Right lobe of liver (tissue), 6 donors: Measurements from ENCODE around the gene KRTAP10-10. TPM values are rescaled to one million over a fixed set of nuclear protein-coding genes. Genes with fewer than 3 reads are reported as not detected.
A peak's percentile ranks its signal among the peaks of the same experiment; 100 is the strongest.
"Not testable (repeated sequence)": the region's sequence is repeated elsewhere in the genome, so short reads cannot be mapped to it uniquely, and the experiment has no call there.

ENCODE experiments used
- ATAC-seq, 4 donors: fragments of 200-7000 bp; cut with Tn5 transposase; one replicate each; pipeline ENCODE4 v1.9.1; 2020; ENCODE audit warnings: mild to moderate bottlenecking in 4 of 4, moderate library complexity in 4 of 4
- DNase-seq, 3 donors: peaks; one replicate each; pipeline ENCODE4 v3.0.0-alpha.2; 2020
- H3K27ac ChIP-seq, 3 donors: fragments of 200-600 bp; one replicate each; pipeline ENCODE4 v1.8.0; 2022
- H3K27me3 ChIP-seq, 2 donors: fragments of 200-600 bp; one replicate each; pipeline ENCODE4 v1.8.0; 2022
- H3K36me3 ChIP-seq, 4 donors: fragments of 200-600 bp; sonication (generic) in 1 of 4; one replicate each; pipeline versions ENCODE4 v1.5.1 to v1.8.0; 2017 to 2022; ENCODE audit warnings: control low read depth in 1 of 4
- H3K4me1 ChIP-seq, 4 donors: fragments of 200-600 bp; sonication (generic) in 1 of 4; one replicate each; pipeline versions ENCODE4 v1.5.1 to v1.8.0; 2017 to 2022; ENCODE audit warnings: control low read depth in 1 of 4
- H3K4me3 ChIP-seq, 3 donors: fragments of 200-600 bp; one replicate each; pipeline ENCODE4 v1.8.0; 2022
- H3K9me3 ChIP-seq, 4 donors: fragments of 200-600 bp; sonication (generic) in 1 of 4; one replicate each; pipeline versions ENCODE4 v1.5.1 to v1.8.0; 2017 to 2022; ENCODE audit warnings: control low read depth in 1 of 4
- POLR2A ChIP-seq: fragments of 450-650 bp; IDR thresholded peaks from one replicate; pipeline ENCODE4 v1.6.1; 2017; ENCODE audit warnings: antibody characterized with exemption, mild to moderate bottlenecking
- WGBS: methylation state at CpG from one replicate; pipeline ENCODE4 v1.1.6; 2018; ENCODE audit warnings: low coverage, low lambda C conversion rate; ENCODE audit not compliant: insufficient coverage; ENCODE audit errors: missing lambda C conversion rate; 5-methylcytosine and 5-hydroxymethylcytosine counted together
- intact Hi-C, 2 donors: fragments of 100-400 bp; cut with DNase I; formaldehyde crosslinking; loops; one replicate each; pipeline versions ENCODE4 v1.11.2 to v1.14.1; 2022
- total RNA-seq, 6 experiments: library from RNA; depleted of rRNA in 2 of 6; stranded (reverse); fragments of >200 nt in 2 of 6; fragmentation: NEBNext Ultra II Directional in 3 of 6; extraction: Animal tissue kit (Norgen Biotek cat#: 25700) in 3 of 6; gene quantifications; one replicate each; pipeline versions ENCODE4 v1.1.0 to v1.2.4, GENCODE V29; 2016 to 2023
- TF ChIP-seq, protein P1 (sequence below), 4 donors: fragments of 200-600 bp in 3 of 4; fragments of 450-650 bp in 1 of 4; IDR thresholded peaks; one replicate each; pipeline versions ENCODE4 v1.5.1 to v1.8.0; 2016 to 2022; ENCODE audit warnings: antibody characterized with exemption in 4 of 4, mild to moderate bottlenecking in 2 of 4
- donor health status: DM: no; HTN: yes; CAD: no.
- donor health status: DM: no; HTN: no; CAD: no.
- donor health status: DM: no; HTN: no; CAD: no.
- donor health status: DM: no; HTN: yes; CAD: no.
- donor health status: DM: no; HTN: yes; CAD: no.

Gene KRTAP10-10
- total RNA-seq, 6 experiments from 2014 or later, result not detected

DNA sequence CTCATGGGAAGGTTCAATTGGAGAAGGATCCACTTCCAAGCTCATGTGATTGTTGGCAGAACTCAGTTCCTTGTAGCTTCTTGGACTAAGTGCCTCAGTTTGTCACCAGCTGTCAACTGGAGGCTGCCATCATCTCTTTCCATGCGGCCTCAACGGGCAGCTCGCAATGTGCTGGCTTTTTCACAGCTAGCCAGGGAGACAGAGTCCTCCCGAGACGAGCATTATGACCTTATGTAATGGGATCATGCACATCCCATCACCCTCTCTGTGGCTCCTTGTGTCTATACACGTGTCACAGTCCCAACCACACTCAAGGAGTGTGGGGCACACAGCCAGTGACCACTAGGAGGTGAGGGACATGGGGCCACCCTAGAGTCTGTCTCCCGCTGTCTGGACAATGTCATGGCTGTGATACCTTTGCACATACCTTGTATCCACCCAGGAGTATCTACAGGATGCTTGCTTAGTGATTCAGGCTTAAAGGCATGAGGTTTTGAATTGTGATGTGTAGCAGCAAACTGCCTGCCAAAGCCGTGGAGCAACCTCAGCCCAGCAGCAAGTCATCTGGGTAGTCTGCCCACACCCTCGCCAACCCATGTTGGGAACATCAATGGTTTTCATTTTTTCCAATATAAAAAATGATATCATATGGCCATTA lies 41.0 kb upstream of the KRTAP10-10 start:
- no peak for TF ChIP-seq POLR2A
- TF ChIP-seq, protein P1, sequence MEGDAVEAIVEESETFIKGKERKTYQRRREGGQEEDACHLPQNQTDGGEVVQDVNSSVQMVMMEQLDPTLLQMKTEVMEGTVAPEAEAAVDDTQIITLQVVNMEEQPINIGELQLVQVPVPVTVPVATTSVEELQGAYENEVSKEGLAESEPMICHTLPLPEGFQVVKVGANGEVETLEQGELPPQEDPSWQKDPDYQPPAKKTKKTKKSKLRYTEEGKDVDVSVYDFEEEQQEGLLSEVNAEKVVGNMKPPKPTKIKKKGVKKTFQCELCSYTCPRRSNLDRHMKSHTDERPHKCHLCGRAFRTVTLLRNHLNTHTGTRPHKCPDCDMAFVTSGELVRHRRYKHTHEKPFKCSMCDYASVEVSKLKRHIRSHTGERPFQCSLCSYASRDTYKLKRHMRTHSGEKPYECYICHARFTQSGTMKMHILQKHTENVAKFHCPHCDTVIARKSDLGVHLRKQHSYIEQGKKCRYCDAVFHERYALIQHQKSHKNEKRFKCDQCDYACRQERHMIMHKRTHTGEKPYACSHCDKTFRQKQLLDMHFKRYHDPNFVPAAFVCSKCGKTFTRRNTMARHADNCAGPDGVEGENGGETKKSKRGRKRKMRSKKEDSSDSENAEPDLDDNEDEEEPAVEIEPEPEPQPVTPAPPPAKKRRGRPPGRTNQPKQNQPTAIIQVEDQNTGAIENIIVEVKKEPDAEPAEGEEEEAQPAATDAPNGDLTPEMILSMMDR (IDR thresholded peaks at IDR 0.05), result no peak

DNA sequence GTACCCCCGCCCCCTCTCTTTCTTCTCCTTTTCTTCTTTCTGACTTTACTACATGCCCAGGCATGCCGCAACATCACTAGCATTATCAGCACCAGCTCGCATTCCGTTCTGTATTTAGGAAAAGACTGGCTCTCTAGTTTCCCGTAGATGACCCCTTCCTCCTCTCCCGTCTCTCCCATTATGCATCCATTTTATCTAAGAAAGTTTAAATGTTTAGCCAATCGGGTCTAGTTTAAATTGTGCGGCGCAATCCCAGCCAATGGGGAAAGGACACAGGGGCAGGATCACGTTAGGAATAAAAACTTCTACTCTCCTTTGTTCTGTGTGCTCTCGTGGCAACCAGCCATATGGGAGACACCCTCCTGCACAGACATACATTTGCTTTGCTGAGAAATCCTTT lies 39.1 kb upstream of the KRTAP10-10 start:
- H3K9me3 ChIP-seq, result no peaks in the 10 kb centered on the region
- no peak for DNase-seq
- WGBS, result 77% methylated on average over 11 of the region's 11 CpGs

More for the DNA sequence above, 41.0 kb upstream of the KRTAP10-10 start:
- 75% methylated on average over 3 of the region's 9 CpGs for WGBS
- Histone ChIP-seq H3K27ac (no peak overlapping the region), H3K36me3 (no peaks in the 10 kb centered on the region), H3K4me3 (no peak overlapping the region), H3K9me3 (no peaks in the 10 kb centered on the region), H3K27me3 (no peaks in the 10 kb centered on the region), H3K4me1 (peaks cover 0 to 8% (median 0%) of the 10 kb centered on the region in 4 donors)
- no peak for ATAC-seq
- intact Hi-C loops, result no loop called here
- DNase-seq, result no peak

DNA sequence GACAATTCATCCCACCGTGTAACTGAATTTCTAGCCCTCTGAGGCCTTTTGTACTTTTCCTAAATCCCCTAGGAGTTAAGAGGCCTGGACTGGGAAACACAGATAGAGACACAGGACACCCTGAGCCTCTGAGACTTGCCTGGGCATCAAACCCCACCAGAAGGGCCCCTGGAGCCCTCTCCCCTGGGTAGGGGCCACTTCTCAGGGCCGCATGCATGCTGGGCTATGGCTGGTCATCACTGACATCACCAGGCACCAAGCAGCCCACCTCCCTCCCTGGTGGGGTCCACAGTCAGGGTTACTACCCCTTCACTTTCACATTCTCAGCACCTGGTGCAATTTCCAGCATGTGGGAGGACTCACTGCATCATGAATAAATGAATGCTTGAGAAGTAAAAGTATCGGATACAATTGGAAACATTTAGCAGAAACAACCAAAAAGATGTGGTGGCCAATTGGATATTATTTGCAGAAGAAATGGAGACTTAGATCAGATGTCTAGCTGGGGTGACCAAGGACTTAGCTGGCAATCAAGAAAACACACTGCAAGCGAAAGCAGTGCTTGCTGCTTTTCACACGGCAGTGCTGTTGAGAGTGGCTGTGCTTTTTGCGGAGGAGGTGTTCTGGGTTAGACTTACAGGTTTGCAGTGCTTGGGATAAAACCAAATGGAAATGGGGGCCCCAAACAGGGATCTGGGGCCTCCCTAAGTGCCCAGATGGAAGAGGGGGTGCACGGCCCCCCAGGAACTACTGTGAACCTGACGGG lies 37.7 kb upstream of the KRTAP10-10 start:
- no peak overlapping the region for H3K27ac ChIP-seq

More for the DNA sequence above, 39.1 kb upstream of the KRTAP10-10 start:
- ATAC-seq, result no peak
- Histone ChIP-seq H3K27me3 (no peaks in the 10 kb centered on the region), H3K36me3 (no peaks in the 10 kb centered on the region), H3K27ac (no peak overlapping the region), H3K4me3 (no peak overlapping the region), H3K4me1 (peaks cover 0 to 5% (median 0%) of the 10 kb centered on the region in 4 donors)
- intact Hi-C loops, result no loop called here
- TF ChIP-seq, protein P1 (IDR thresholded peaks at IDR 0.05), result no peak
- TF ChIP-seq POLR2A, result no peak

DNA sequence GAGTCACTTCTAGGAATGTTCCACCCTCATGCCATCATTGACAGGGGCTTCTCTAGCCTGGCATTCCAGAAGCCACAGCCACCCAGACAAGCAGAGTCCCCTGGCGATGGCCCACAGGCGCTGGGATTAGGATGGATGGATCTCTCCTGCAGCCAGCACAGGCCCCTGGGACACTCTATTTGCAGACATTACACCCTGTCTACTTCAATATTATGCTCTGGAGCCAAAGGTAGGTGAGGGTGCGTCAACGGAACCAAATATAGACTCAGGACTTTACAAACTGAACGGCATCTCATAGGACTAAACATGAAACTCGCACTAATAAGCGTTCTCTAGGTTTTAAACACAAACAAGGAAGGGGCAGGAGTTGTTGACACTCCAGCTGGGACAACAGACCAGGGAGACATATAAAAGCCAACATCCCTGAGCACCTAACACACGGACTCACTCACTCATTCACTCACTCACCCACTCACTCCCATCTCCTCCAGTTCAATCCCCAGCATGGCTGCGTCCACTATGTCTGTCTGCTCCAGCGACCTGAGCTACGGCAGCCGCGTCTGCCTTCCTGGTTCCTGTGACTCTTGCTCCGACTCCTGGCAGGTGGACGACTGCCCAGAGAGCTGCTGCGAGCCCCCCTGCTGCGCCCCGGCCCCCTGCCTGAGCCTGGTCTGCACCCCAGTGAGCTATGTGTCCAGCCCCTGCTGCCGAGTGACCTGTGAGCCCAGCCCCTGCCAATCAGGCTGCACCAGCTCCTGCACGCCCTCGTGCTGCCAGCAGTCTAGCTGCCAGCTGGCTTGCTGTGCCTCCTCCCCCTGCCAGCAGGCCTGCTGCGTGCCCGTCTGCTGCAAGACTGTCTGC lies 36.8 kb upstream of the KRTAP10-10 start, which contains the start of gene KRTAP10-7:
Gene KRTAP10-7, plus strand, starts transcription at position 480 of the 861 bp plus-strand sequence. Its CDS starts 25 bp downstream, at position 505.
- DNase-seq, H3K4me3 ChIP-seq, H3K27me3 ChIP-seq, H3K36me3 ChIP-seq, intact Hi-C loops, H3K27ac ChIP-seq, H3K4me1 ChIP-seq, H3K9me3 ChIP-seq: not testable (repeated sequence)
- WGBS, result 52% methylated on average over 9 of the region's 23 CpGs
- peak in 1 of 4 donors; percentile 10 for ATAC-seq

More for the DNA sequence above, 37.7 kb upstream of the KRTAP10-10 start:
- ATAC-seq (no peak), DNase-seq (no peak)
- 86% methylated on average over 6 of the region's 8 CpGs for WGBS
- no peaks in the 10 kb centered on the region for H3K9me3 ChIP-seq
- TF ChIP-seq, protein P1 (IDR thresholded peaks at IDR 0.05), result no peak
- no peak for TF ChIP-seq POLR2A
- H3K27me3 ChIP-seq, result no peaks in the 10 kb centered on the region
- intact Hi-C loops, result no loop called here
- no peak overlapping the region for H3K4me3 ChIP-seq
- H3K4me1 ChIP-seq, result no peaks in the 10 kb centered on the region
- H3K36me3 ChIP-seq, result no peaks in the 10 kb centered on the region

DNA sequence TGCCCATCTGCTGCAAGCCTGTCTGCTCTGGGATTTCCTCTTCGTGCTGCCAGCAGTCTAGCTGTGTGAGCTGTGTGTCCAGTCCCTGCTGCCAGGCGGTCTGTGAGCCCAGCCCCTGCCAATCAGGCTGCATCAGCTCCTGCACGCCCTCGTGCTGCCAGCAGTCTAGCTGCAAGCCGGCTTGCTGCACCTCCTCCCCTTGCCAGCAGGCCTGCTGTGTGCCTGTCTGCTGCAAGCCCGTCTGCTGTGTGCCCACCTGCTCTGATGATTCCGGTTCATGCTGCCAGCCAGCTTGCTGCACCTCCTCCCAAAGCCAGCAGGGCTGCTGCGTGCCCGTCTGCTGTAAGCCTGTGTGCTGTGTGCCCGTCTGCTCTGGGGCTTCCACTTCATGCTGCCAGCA lies 36.1 kb upstream of the KRTAP10-10 start:
- intact Hi-C loops, H3K36me3 ChIP-seq, H3K4me1 ChIP-seq, H3K4me3 ChIP-seq, DNase-seq, H3K27me3 ChIP-seq, H3K9me3 ChIP-seq, H3K27ac ChIP-seq: not testable (repeated sequence)
- ATAC-seq, result peak in 1 of 4 donors; percentile 11
- no CpG with 5 or more reads among the region's 10 CpGs for WGBS
